ENCODE data around the gene PVALEF. TPM values are rescaled to one million over a fixed set of nuclear protein-coding genes. Genes with fewer than 3 reads are reported as not detected.

PVALEF gene
- total and polyA plus RNA-seq, 9 donors: 0.21 to 1.4 (median 0.99) TPM

DNA sequence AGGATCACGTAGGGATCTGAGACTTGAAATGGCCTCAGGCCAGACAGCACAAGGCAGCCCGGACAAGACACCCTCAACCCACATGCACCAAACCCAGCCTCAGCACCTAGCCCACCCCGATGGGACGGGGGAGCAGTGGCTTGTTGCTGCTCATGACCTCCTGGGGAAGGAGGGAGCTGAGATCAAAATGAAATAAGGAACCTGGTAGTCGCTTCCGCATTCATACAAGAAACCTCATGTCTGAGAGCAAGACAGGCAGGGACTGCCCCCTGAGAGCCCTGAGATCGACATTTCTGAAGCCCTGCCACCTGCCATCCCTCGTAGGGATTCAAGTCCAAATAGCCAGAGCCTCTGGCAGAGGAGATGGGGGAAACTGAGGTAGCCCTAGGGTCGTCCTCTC, 63.1 kb downstream of the PVALEF start:
- H3K27ac ChIP-seq (ENCODE audit: low read length): no peak overlapping the region
- peaks cover 19% of the 10 kb centered on the region for H3K4me1 ChIP-seq (ENCODE audit: control insufficient read depth, insufficient read depth, low read length)
- no peak overlapping the region for H3K4me3 ChIP-seq (ENCODE audit: low read length)
- peaks cover 5% of the 10 kb centered on the region for H3K9me3 ChIP-seq (replicated peaks; ENCODE audit: control insufficient read depth, low read depth, low read length)
- H3K27me3 ChIP-seq (ENCODE audit: control insufficient read depth, insufficient read depth, low read length): peaks cover under 1% of the 10 kb centered on the region
- no peak for DNase-seq
- WGBS (ENCODE audit: insufficient coverage): 76% methylated on average over 5 of the region's 9 CpGs
- peaks cover 41% of the 10 kb centered on the region for H3K36me3 ChIP-seq (ENCODE audit: control insufficient read depth, insufficient read depth, low read length)

DNA sequence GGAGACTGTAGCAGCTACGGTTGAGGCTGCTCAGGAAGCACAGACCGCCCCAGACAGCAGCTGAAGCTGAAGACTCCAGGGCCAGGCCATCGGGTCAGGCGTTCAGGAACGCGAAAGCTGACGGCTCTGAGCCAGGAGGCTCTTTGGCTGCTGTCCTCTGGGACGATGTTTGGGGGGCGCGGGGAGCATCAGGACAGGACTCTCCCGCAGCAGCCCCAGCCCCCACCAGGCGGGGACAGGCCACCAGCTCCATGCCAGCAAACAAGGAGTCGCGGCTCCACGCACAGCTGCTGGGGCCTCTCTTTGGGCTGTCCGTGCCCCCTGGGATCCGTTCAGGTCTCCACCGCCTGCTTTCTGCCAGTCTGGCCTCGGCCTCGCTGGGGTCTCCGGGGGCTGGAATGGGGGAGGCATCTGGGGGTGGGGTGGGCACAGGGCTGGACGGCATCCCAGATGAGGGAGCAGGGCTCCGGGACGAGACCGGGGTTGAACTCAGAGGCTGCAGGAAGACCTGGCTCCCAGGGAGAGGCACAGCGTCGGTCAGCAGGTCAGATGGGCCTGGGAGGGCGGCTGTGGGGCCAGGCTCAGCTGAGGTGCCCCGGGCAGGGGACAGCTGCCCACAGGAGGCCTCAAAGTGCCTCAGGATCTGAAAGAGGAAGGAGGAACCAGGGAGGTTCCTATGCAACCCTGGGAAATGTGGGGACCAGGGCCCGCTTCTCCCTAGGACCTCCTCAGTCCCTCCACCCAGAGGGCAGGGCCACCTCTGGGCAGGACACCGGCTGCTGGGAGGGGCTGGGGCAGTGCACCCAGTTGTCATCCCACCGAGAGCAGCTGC, 63.7 kb downstream of the PVALEF start:
- Histone ChIP-seq H3K9me3 (replicated peaks; ENCODE audit: control insufficient read depth, low read depth, low read length) (peaks cover 5% of the 10 kb centered on the region), H3K36me3 (ENCODE audit: control insufficient read depth, insufficient read depth, low read length) (peaks cover 47% of the 10 kb centered on the region), H3K4me1 (ENCODE audit: control insufficient read depth, insufficient read depth, low read length) (peaks cover 18% of the 10 kb centered on the region), H3K27ac (ENCODE audit: low read length) (no peak overlapping the region), H3K27me3 (ENCODE audit: control insufficient read depth, insufficient read depth, low read length) (no peaks in the 10 kb centered on the region), H3K4me3 (ENCODE audit: low read length) (no peak overlapping the region)
- WGBS (ENCODE audit: insufficient coverage): 60% methylated on average over 28 of the region's 32 CpGs
- DNase-seq: no peak

DNA sequence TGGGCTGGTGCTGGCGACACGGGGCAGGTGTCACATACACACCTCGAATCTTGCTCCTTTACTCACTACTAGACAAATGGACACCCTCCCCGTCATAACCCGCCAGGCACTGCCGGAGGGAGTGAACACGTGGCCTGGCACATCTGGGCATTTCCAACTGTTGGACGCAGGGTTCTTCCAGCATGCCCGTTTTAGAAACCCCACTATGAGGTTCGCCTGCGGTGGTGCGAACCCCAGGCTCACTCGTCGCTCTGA, 64.3 kb downstream of the PVALEF start:
- WGBS (ENCODE audit: insufficient coverage): 86% methylated on average over 14 of the region's 14 CpGs
- Histone ChIP-seq H3K27me3 (ENCODE audit: control insufficient read depth, insufficient read depth, low read length) (no peaks in the 10 kb centered on the region), H3K36me3 (ENCODE audit: control insufficient read depth, insufficient read depth, low read length) (peaks cover 47% of the 10 kb centered on the region), H3K4me3 (ENCODE audit: low read length) (no peak overlapping the region), H3K4me1 (ENCODE audit: control insufficient read depth, insufficient read depth, low read length) (peaks cover 18% of the 10 kb centered on the region), H3K27ac (ENCODE audit: low read length) (no peak overlapping the region), H3K9me3 (replicated peaks; ENCODE audit: control insufficient read depth, low read depth, low read length) (peaks cover 5% of the 10 kb centered on the region)
- DNase-seq: no peak

- H3K4me1 ChIP-seq (ENCODE audit: control insufficient read depth, insufficient read depth, low read length): peaks cover 18% of the 10 kb centered on the region
- H3K9me3 ChIP-seq (replicated peaks; ENCODE audit: control insufficient read depth, low read depth, low read length): peaks cover 5% of the 10 kb centered on the region
- H3K4me3 ChIP-seq (ENCODE audit: low read length): no peak overlapping the region
- H3K36me3 ChIP-seq (ENCODE audit: control insufficient read depth, insufficient read depth, low read length): peaks cover 47% of the 10 kb centered on the region
- DNase-seq: no peak
- no peaks in the 10 kb centered on the region for H3K27me3 ChIP-seq (ENCODE audit: control insufficient read depth, insufficient read depth, low read length)
- WGBS (ENCODE audit: insufficient coverage): 94% methylated on average over 24 of the region's 26 CpGs
- H3K27ac ChIP-seq (ENCODE audit: low read length): no peak overlapping the region
Measured at GRCh38 chr17:81230043-81230820, 64.9 kb downstream of the PVALEF start.

DNA sequence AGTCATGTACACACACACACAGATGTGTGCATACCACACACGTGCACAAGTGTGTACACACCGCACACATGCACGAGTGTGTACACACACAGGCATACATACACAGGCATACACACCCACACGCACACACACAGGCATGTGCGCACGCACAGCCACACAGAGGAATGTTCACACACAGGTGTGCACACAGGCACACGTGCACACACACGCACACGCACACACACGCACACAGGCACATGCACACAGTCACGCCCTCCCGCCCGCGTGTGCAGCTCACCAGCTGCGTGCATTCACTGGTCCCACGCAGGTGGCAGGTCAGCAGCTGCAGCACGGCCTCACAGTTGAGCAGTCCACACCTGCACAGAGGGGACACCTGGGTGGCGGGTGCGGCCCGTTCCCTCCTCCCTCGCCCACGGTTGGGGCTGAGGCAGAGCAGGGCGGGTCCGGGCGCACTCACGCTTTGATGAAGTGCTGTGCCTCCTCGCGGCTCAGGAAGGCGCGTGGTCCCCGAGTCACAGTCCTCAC, 65.9 kb downstream of the PVALEF start:
- DNase-seq: no peak
- Histone ChIP-seq H3K9me3 (replicated peaks; ENCODE audit: control insufficient read depth, low read depth, low read length) (peaks cover 5% of the 10 kb centered on the region), H3K27ac (ENCODE audit: low read length) (no peak overlapping the region), H3K36me3 (ENCODE audit: control insufficient read depth, insufficient read depth, low read length) (peaks cover 49% of the 10 kb centered on the region), H3K27me3 (ENCODE audit: control insufficient read depth, insufficient read depth, low read length) (no peaks in the 10 kb centered on the region), H3K4me1 (ENCODE audit: control insufficient read depth, insufficient read depth, low read length) (peaks cover 18% of the 10 kb centered on the region), H3K4me3 (ENCODE audit: low read length) (no peak overlapping the region)
- WGBS (ENCODE audit: insufficient coverage): 95% methylated on average over 27 of the region's 31 CpGs

- H3K4me1 ChIP-seq (ENCODE audit: control insufficient read depth, insufficient read depth, low read length): peaks cover 18% of the 10 kb centered on the region
- no peak overlapping the region for H3K27ac ChIP-seq (ENCODE audit: low read length)
- WGBS (ENCODE audit: insufficient coverage): 91% methylated on average over 40 of the region's 43 CpGs
- H3K36me3 ChIP-seq (ENCODE audit: control insufficient read depth, insufficient read depth, low read length): peaks cover 53% of the 10 kb centered on the region
- no peaks in the 10 kb centered on the region for H3K27me3 ChIP-seq (ENCODE audit: control insufficient read depth, insufficient read depth, low read length)
- H3K4me3 ChIP-seq (ENCODE audit: low read length): no peak overlapping the region
- H3K9me3 ChIP-seq (replicated peaks; ENCODE audit: control insufficient read depth, low read depth, low read length): peaks cover 2% of the 10 kb centered on the region
- DNase-seq: no peak
Measured at GRCh38 chr17:81231766-81232581, 66.7 kb downstream of the PVALEF start.

Other genes with a start within 250 kb of the PVALEF start
- gene CHMP6, start 173.7 kb upstream of the PVALEF start, total RNA-seq: 7.8 TPM
- 10 to 100 TPM; 21.6 to 32.1 (median 25.6) TPM for gene CHMP6, start 173.7 kb upstream of the PVALEF start, polyA plus RNA-seq (ENCODE audit: insufficient read depth in 1 of 8, insufficient read length in 8 of 8, low replicate concordance in 1 of 8)
- gene BAIAP2, start 130.4 kb upstream of the PVALEF start, total RNA-seq: 14.4 TPM
- 10 to 100 TPM; 11.6 to 24.7 (median 17.2) TPM for gene BAIAP2, start 130.4 kb upstream of the PVALEF start, polyA plus RNA-seq (ENCODE audit: insufficient read depth in 1 of 8, insufficient read length in 8 of 8, low replicate concordance in 1 of 8)
- 6.3 TPM for gene AATK, start 714 bp downstream of the PVALEF start, total RNA-seq
- 10 to 100 TPM in 4 of 8 donors, 1 to 10 TPM in 4; 7.8 to 18.1 (median 11.3) TPM for gene AATK, start 714 bp downstream of the PVALEF start, polyA plus RNA-seq (ENCODE audit: insufficient read depth in 1 of 8, insufficient read length in 8 of 8, low replicate concordance in 1 of 8)
- gene CEP131, start 57.5 kb downstream of the PVALEF start, total RNA-seq: 8.3 TPM
- 10 to 100 TPM; 12.4 to 16.4 (median 13.6) TPM for gene CEP131, start 57.5 kb downstream of the PVALEF start, polyA plus RNA-seq (ENCODE audit: insufficient read depth in 1 of 8, insufficient read length in 8 of 8, low replicate concordance in 1 of 8)
- gene TEPSIN, start 73.5 kb downstream of the PVALEF start, total RNA-seq: 8.9 TPM
- 10 to 100 TPM in 7 of 8 donors, 1 to 10 TPM in 1; 9.3 to 19.3 (median 14.6) TPM for gene TEPSIN, start 73.5 kb downstream of the PVALEF start, polyA plus RNA-seq (ENCODE audit: insufficient read depth in 1 of 8, insufficient read length in 8 of 8, low replicate concordance in 1 of 8)
- 69.7 TPM for gene NDUFAF8, start 73.8 kb downstream of the PVALEF start, total RNA-seq
- 10 to 100 TPM; 36.3 to 55.8 (median 49.6) TPM for gene NDUFAF8, start 73.8 kb downstream of the PVALEF start, polyA plus RNA-seq (ENCODE audit: insufficient read depth in 1 of 8, insufficient read length in 8 of 8, low replicate concordance in 1 of 8)
- 36.7 TPM for gene SLC38A10, start 129.8 kb downstream of the PVALEF start, total RNA-seq
- 10 to 100 TPM; 40.7 to 60.1 (median 53.1) TPM for gene SLC38A10, start 129.8 kb downstream of the PVALEF start, polyA plus RNA-seq (ENCODE audit: insufficient read depth in 1 of 8, insufficient read length in 8 of 8, low replicate concordance in 1 of 8)
- gene BAHCC1, start 229.9 kb downstream of the PVALEF start, total RNA-seq: 6.9 TPM
- 10 to 100 TPM in 7 of 8 donors, 1 to 10 TPM in 1; 8.5 to 17.4 (median 15.6) TPM for gene BAHCC1, start 229.9 kb downstream of the PVALEF start, polyA plus RNA-seq (ENCODE audit: insufficient read depth in 1 of 8, insufficient read length in 8 of 8, low replicate concordance in 1 of 8)

Data from muscle of leg (tissue), 11 donors.